ENCODE measurements around the gene CZIB.

Gene CZIB

DNA sequence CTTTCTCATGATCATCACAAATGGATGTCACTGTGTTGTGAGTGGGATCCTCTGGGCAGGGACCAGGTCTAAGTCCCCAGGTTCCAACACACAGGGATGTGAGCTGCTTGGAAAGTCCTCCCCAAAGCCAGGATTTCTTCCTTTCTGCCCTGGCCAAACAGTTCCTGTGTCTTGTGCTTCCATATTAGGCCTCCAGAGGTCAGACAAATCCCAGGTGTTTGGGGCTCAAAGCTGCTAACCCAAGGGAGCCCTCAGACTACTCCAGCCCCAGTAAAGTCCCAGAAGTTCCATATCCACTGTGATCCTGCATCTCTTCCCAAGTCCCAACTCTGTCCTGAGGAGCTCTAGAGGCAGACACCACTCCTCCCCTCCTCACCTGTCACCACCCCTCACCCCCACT lies 45.6 kb upstream of the CZIB start:
- H3K9me2 ChIP-seq (replicated peaks; ENCODE audit: insufficient read depth, low read length) = no peaks in the 10 kb centered on the region
- H3K4me1 ChIP-seq (ENCODE audit: low read length) = peaks cover 26% of the 10 kb centered on the region
- H3F3A ChIP-seq (ENCODE audit: insufficient read depth, low read length) = peaks cover 7% of the 10 kb centered on the region
- no peaks in the 10 kb centered on the region for H3K27me3 ChIP-seq (replicated peaks; ENCODE audit: insufficient read depth, low read length)
- no peak overlapping the region for H3K9ac ChIP-seq (ENCODE audit: low read length)
- no peak overlapping the region for H3K4me3 ChIP-seq (ENCODE audit: low read length)
- H3K4me2 ChIP-seq (ENCODE audit: low read depth, low read length) = no peak overlapping the region
- no peak overlapping the region for H3K27ac ChIP-seq (ENCODE audit: low read length)
- no peak overlapping the region for H2AFZ ChIP-seq (ENCODE audit: low read length)
- DNase-seq = no peak
- no peaks in the 10 kb centered on the region for H3K79me2 ChIP-seq (ENCODE audit: low read length)
- no peaks in the 10 kb centered on the region for H3K9me3 ChIP-seq (replicated peaks; ENCODE audit: insufficient read depth, low read length)
- H3K36me3 ChIP-seq (replicated peaks; ENCODE audit: insufficient read depth, low read length) = no peaks in the 10 kb centered on the region; the same call in 1 of the 2 replicates
- TF ChIP-seq EZH2phosphoT487 (IDR thresholded peaks at IDR 0.05; ENCODE audit: low read length) (no peak), EZH2 (optimal IDR thresholded peaks at IDR 0.05; ENCODE audit: low read depth, low read length) (no peak)
- TF ChIP-seq, protein P1, sequence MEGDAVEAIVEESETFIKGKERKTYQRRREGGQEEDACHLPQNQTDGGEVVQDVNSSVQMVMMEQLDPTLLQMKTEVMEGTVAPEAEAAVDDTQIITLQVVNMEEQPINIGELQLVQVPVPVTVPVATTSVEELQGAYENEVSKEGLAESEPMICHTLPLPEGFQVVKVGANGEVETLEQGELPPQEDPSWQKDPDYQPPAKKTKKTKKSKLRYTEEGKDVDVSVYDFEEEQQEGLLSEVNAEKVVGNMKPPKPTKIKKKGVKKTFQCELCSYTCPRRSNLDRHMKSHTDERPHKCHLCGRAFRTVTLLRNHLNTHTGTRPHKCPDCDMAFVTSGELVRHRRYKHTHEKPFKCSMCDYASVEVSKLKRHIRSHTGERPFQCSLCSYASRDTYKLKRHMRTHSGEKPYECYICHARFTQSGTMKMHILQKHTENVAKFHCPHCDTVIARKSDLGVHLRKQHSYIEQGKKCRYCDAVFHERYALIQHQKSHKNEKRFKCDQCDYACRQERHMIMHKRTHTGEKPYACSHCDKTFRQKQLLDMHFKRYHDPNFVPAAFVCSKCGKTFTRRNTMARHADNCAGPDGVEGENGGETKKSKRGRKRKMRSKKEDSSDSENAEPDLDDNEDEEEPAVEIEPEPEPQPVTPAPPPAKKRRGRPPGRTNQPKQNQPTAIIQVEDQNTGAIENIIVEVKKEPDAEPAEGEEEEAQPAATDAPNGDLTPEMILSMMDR (IDR thresholded peaks at IDR 0.05; ENCODE audit: low read length) = peak; percentile 20; the same call in 1 of the 2 replicates
- no peaks in the 10 kb centered on the region for H4K20me1 ChIP-seq (ENCODE audit: insufficient read depth, low read length)

DNA sequence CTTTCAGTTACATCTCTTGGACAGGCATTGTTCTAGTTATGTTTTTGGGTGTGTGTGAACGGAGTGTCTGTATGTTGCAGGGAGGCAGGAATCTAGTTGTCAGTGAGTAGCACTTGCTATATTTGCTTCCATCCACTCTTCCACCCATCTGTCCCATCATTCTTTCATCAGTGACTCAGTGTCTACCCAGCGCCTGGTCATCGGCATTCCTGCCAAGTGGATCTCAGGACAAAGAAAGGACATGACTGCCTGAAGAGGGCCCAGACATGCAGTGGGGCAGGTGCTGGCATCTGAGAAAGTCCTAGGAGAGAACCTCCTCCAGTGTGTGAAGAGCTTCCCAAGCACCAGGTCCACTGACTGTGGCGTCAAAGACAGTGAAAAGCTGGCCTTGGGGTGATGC lies 45.1 kb upstream of the CZIB start:
- peaks cover 11% of the 10 kb centered on the region for H3F3A ChIP-seq (ENCODE audit: insufficient read depth, low read length)
- no peak for DNase-seq
- no peaks in the 10 kb centered on the region for H3K27me3 ChIP-seq (replicated peaks; ENCODE audit: insufficient read depth, low read length)
- H3K27ac ChIP-seq (ENCODE audit: low read length) = no peak overlapping the region
- no peak overlapping the region for H2AFZ ChIP-seq (ENCODE audit: low read length)
- H3K79me2 ChIP-seq (ENCODE audit: low read length) = no peaks in the 10 kb centered on the region
- TF ChIP-seq, protein P1 (IDR thresholded peaks at IDR 0.05; ENCODE audit: low read length) = no peak
- no peak for TF ChIP-seq EZH2 (optimal IDR thresholded peaks at IDR 0.05; ENCODE audit: low read depth, low read length)
- no peak for TF ChIP-seq EZH2phosphoT487 (IDR thresholded peaks at IDR 0.05; ENCODE audit: low read length)
- no peak overlapping the region for H3K4me2 ChIP-seq (ENCODE audit: low read depth, low read length)
- no peak overlapping the region for H3K4me3 ChIP-seq (ENCODE audit: low read length)
- no peak overlapping the region for H3K9ac ChIP-seq (ENCODE audit: low read length)
- no peaks in the 10 kb centered on the region for H4K20me1 ChIP-seq (ENCODE audit: insufficient read depth, low read length)
- H3K4me1 ChIP-seq (ENCODE audit: low read length) = peaks cover 31% of the 10 kb centered on the region
- no peaks in the 10 kb centered on the region for H3K9me3 ChIP-seq (replicated peaks; ENCODE audit: insufficient read depth, low read length)
- H3K9me2 ChIP-seq (replicated peaks; ENCODE audit: insufficient read depth, low read length) = no peaks in the 10 kb centered on the region
- H3K36me3 ChIP-seq (replicated peaks; ENCODE audit: insufficient read depth, low read length) = no peaks in the 10 kb centered on the region; the same call in 1 of the 2 replicates

DNA sequence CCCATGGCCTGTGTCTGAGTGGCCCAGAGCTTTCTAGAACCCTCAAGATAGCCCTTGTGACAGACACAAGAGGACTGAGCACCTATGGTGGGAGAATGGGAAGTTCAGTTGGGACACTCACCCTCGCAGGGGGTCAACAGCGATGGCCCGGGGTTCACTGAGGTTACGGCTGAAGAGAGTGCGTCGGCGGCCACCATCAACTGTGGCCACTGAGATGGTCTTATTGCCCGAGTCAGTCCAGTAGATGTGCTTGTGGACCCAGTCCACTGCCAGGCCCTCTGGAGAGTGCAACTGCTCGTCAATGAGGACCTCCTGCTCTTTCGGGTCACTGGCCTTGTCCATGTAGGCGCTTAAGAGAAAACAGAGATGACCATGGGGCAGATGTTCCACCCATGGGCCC lies 43.6 kb upstream of the CZIB start:
- no peaks in the 10 kb centered on the region for H3K79me2 ChIP-seq (ENCODE audit: low read length)
- no peaks in the 10 kb centered on the region; the same call in 1 of the 2 replicates for H3K36me3 ChIP-seq (replicated peaks; ENCODE audit: insufficient read depth, low read length)
- DNase-seq = no peak
- TF ChIP-seq EZH2phosphoT487 (IDR thresholded peaks at IDR 0.05; ENCODE audit: low read length) = no peak
- TF ChIP-seq, protein P1 (IDR thresholded peaks at IDR 0.05; ENCODE audit: low read length) = no peak
- no peak for TF ChIP-seq EZH2 (optimal IDR thresholded peaks at IDR 0.05; ENCODE audit: low read depth, low read length)
- H3K4me3 ChIP-seq (ENCODE audit: low read length) = no peak overlapping the region
- no peak overlapping the region for H3K4me2 ChIP-seq (ENCODE audit: low read depth, low read length)
- no peaks in the 10 kb centered on the region for H3K9me2 ChIP-seq (replicated peaks; ENCODE audit: insufficient read depth, low read length)
- peaks cover 45% of the 10 kb centered on the region for H3K4me1 ChIP-seq (ENCODE audit: low read length)
- no peak overlapping the region for H3K27ac ChIP-seq (ENCODE audit: low read length)
- no peaks in the 10 kb centered on the region for H4K20me1 ChIP-seq (ENCODE audit: insufficient read depth, low read length)
- no peaks in the 10 kb centered on the region for H3K9me3 ChIP-seq (replicated peaks; ENCODE audit: insufficient read depth, low read length)
- no peak overlapping the region for H3K9ac ChIP-seq (ENCODE audit: low read length)
- H2AFZ ChIP-seq (ENCODE audit: low read length) = no peak overlapping the region
- H3F3A ChIP-seq (ENCODE audit: insufficient read depth, low read length) = peaks cover 26% of the 10 kb centered on the region
- no peaks in the 10 kb centered on the region for H3K27me3 ChIP-seq (replicated peaks; ENCODE audit: insufficient read depth, low read length)
